Body of pancreas (tissue), 4 donors: ENCODE measurements around the gene GIMD1.

ENCODE experiments used
- POLR2A ChIP-seq, 3 donors: fragments of 450-650 bp; IDR thresholded peaks; one replicate each; pipeline ENCODE4 v1.6.1; 2016; ENCODE audit warnings: antibody characterized with exemption in 3 of 3, mild to moderate bottlenecking in 2 of 3
- TF ChIP-seq, protein P1 (sequence below), 7 experiments: fragments of 450-650 bp in 4 of 7; fragments of 200-600 bp in 3 of 7; sonication (generic) in 3 of 7; IDR thresholded peaks; one replicate each; pipeline ENCODE4 v1.5.1; 2016 to 2019; ENCODE audit warnings: antibody characterized with exemption in 7 of 7

DNA sequence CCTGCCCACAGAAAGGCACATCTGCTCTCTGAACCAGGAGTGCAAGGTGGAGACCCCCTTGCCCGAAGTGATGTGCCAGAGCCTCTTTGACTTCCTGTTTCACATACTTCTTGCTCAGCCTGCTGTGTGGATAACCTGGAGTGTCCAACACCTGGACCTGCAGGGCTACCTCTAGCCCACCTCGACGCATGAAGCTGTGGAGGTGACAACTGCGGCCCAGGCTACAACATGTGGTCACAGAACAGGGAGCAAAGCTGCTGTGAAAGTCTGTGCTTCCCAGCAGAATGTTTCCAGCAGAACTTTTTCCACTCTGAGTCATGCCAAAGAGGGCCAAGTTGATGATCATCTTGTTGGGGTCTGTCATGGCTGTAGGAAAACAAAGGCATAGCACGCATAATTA lies 1.5 kb downstream of the GIMD1 start:
- TF ChIP-seq, protein P1, sequence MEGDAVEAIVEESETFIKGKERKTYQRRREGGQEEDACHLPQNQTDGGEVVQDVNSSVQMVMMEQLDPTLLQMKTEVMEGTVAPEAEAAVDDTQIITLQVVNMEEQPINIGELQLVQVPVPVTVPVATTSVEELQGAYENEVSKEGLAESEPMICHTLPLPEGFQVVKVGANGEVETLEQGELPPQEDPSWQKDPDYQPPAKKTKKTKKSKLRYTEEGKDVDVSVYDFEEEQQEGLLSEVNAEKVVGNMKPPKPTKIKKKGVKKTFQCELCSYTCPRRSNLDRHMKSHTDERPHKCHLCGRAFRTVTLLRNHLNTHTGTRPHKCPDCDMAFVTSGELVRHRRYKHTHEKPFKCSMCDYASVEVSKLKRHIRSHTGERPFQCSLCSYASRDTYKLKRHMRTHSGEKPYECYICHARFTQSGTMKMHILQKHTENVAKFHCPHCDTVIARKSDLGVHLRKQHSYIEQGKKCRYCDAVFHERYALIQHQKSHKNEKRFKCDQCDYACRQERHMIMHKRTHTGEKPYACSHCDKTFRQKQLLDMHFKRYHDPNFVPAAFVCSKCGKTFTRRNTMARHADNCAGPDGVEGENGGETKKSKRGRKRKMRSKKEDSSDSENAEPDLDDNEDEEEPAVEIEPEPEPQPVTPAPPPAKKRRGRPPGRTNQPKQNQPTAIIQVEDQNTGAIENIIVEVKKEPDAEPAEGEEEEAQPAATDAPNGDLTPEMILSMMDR (IDR thresholded peaks at IDR 0.05), result no peak
- TF ChIP-seq POLR2A (IDR thresholded peaks at IDR 0.05), result no peak
